ENCODE data around the gene SCG2.

DNA sequence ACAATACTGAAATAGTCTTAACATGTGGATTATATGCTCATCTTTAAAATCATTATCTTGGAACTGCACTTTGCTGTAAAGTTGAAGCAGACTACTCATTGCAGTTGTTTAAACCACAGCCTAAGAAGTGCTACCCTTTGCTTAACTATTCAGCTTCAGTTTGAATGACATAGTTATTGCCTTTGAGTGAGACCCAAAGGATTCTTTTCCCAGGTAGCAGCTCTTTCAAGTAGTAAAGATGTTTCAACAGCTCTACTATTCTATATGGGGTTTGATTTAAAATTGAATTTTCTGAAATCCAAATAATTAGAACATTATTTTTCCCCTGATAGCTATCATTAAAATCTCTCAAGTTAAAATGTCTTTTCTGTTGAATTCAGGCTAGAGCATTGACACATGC, 1.1 kb downstream of the SCG2 start:
- TF ChIP-seq CTCF (IDR thresholded peaks at IDR 0.05; ENCODE audit: low read length) = no peak
- no peak for TF ChIP-seq EZH2 (optimal IDR thresholded peaks at IDR 0.05; ENCODE audit: low read depth, low read length)
- no peak for TF ChIP-seq EZH2phosphoT487 (IDR thresholded peaks at IDR 0.05; ENCODE audit: low read length)

Measured in MM.1S (cell line).